Measurements from ENCODE around the gene DQX1. TPM values are rescaled to one million over a fixed set of nuclear protein-coding genes. Genes with fewer than 3 reads are reported as not detected.
"Not testable (repeated sequence)": the region's sequence is repeated elsewhere in the genome, so short reads cannot be mapped to it uniquely, and the experiment has no call there.

The DQX1 gene
- total RNA-seq, 3 donors from 2014 or later (not counting 1 experiment from before 2014, with no cell fraction given): 0.21 to 0.43 TPM; not detected in 1

- peaks cover 22 to 27% of the 10 kb centered on the region in 2 donors for H3K4me1 Mint-ChIP-seq
- TF ChIP-seq, protein P1, sequence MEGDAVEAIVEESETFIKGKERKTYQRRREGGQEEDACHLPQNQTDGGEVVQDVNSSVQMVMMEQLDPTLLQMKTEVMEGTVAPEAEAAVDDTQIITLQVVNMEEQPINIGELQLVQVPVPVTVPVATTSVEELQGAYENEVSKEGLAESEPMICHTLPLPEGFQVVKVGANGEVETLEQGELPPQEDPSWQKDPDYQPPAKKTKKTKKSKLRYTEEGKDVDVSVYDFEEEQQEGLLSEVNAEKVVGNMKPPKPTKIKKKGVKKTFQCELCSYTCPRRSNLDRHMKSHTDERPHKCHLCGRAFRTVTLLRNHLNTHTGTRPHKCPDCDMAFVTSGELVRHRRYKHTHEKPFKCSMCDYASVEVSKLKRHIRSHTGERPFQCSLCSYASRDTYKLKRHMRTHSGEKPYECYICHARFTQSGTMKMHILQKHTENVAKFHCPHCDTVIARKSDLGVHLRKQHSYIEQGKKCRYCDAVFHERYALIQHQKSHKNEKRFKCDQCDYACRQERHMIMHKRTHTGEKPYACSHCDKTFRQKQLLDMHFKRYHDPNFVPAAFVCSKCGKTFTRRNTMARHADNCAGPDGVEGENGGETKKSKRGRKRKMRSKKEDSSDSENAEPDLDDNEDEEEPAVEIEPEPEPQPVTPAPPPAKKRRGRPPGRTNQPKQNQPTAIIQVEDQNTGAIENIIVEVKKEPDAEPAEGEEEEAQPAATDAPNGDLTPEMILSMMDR (IDR thresholded peaks at IDR 0.05): no peak
- H3K36me3 Mint-ChIP-seq: no peaks in the 10 kb centered on the region
- no peaks in the 10 kb centered on the region for H3K9me3 ChIP-seq (ENCODE audit: control insufficient read depth, insufficient read depth, low read length)
- no peaks in the 10 kb centered on the region for H3K9me3 Mint-ChIP-seq
- no peaks in the 10 kb centered on the region for H3K27me3 Mint-ChIP-seq (ENCODE audit: low read depth in 2 of 2)
- no peaks in the 10 kb centered on the region for H3K27me3 ChIP-seq (ENCODE audit: control insufficient read depth, insufficient read depth, low read length)
- peak overlapping the region; percentile 97 to 98 for H3K27ac Mint-ChIP-seq
- ATAC-seq: peak in 1 of 3 donors; percentile 20
- WGBS (ENCODE audit: insufficient coverage): 74% methylated on average over 14 of the region's 16 CpGs
- H3K4me3 ChIP-seq (ENCODE audit: low read length): peak overlapping the region; percentile 50
- H3K27ac ChIP-seq (ENCODE audit: low read length): peak overlapping the region; percentile 82
- H3K36me3 ChIP-seq (ENCODE audit: control insufficient read depth, insufficient read depth, low read length): peaks cover 14% of the 10 kb centered on the region
- no peak for DNase-seq
- peaks cover 24% of the 10 kb centered on the region for H3K4me1 ChIP-seq (ENCODE audit: control insufficient read depth, insufficient read depth, low read length)
- intact Hi-C loops (cut with micrococcal nuclease): loop anchor here (1.0 kb wide), 2 partner anchors 12 to 13 kb away; partner anchors contain the start of genes TTC31 and WBP1
- H3K4me3 Mint-ChIP-seq: peak overlapping the region; percentile 95
Measured at GRCh38 chr2:74471332-74472065, 54.5 kb downstream of the DQX1 start.

GRCh38 chr2:74470742-74471141 is 55.3 kb downstream of the DQX1 start:
- 96% methylated on average over 11 of the region's 12 CpGs for WGBS (ENCODE audit: insufficient coverage)
- H3K36me3 ChIP-seq (ENCODE audit: control insufficient read depth, insufficient read depth, low read length): peaks cover 14% of the 10 kb centered on the region

More at GRCh38 chr2:74470742-74471141, 55.3 kb downstream of the DQX1 start:
- H3K27ac Mint-ChIP-seq: peak overlapping the region; percentile 64 to 86
- ATAC-seq; H3K9me3 ChIP-seq (ENCODE audit: control insufficient read depth, insufficient read depth, low read length); H3K27me3 Mint-ChIP-seq (ENCODE audit: low read depth in 2 of 2); H3K27ac ChIP-seq (ENCODE audit: low read length); intact Hi-C loops (cut with micrococcal nuclease); H3K27me3 ChIP-seq (ENCODE audit: control insufficient read depth, insufficient read depth, low read length); H3K4me3 ChIP-seq (ENCODE audit: low read length); H3K9me3 Mint-ChIP-seq; H3K36me3 Mint-ChIP-seq; DNase-seq: not testable (repeated sequence)
- H3K4me1 ChIP-seq (ENCODE audit: control insufficient read depth, insufficient read depth, low read length): peaks cover 29% of the 10 kb centered on the region
- H3K4me3 Mint-ChIP-seq: peak overlapping the region; percentile 74
- H3K4me1 Mint-ChIP-seq: peaks cover 23 to 31% of the 10 kb centered on the region in 2 donors

Other genes with a start within 250 kb of the DQX1 start
- 1 to 10 TPM; 5.3 to 8.4 (median 8.0) TPM for gene SLC4A5, start 182.8 kb downstream of the DQX1 start, total RNA-seq
- 100 to 1,000 TPM; 103 to 116 (median 116) TPM for gene DCTN1, start 145.9 kb downstream of the DQX1 start, total RNA-seq
- 1 to 10 TPM; 1.7 to 3.2 (median 1.7) TPM for gene C2orf81, start 104.6 kb downstream of the DQX1 start, total RNA-seq
- 10 to 100 TPM; 28.0 to 35.3 (median 28.0) TPM for gene WDR54, start 104.5 kb downstream of the DQX1 start, total RNA-seq
- 10 to 100 TPM; 11.0 to 26.5 (median 15.1) TPM for gene RTKN, start 84.3 kb downstream of the DQX1 start, total RNA-seq
- gene INO80B, start 71.1 kb downstream of the DQX1 start, total RNA-seq: 10 to 100 TPM; 34.0 to 48.0 (median 37.7) TPM
- gene WBP1, start 67.8 kb downstream of the DQX1 start, total RNA-seq: 10 to 100 TPM; 65.1 to 68.3 (median 65.4) TPM
- 10 to 100 TPM; 87.0 to 93.4 (median 91.5) TPM for gene MOGS, start 60.8 kb downstream of the DQX1 start, total RNA-seq
- 10 to 100 TPM; 42.4 to 49.7 (median 42.4) TPM for gene MRPL53, start 53.6 kb downstream of the DQX1 start, total RNA-seq
- 10 to 100 TPM; 14.9 to 25.2 (median 15.6) TPM for gene CCDC142, start 43.2 kb downstream of the DQX1 start, total RNA-seq
- 10 to 100 TPM; 51.3 to 59.7 (median 53.1) TPM for gene TTC31, start 43.1 kb downstream of the DQX1 start, total RNA-seq
- gene LBX2, start 26.6 kb downstream of the DQX1 start, total RNA-seq: 1 to 10 TPM; 1.7 to 1.9 (median 1.8) TPM
- gene PCGF1, start 18.5 kb downstream of the DQX1 start, total RNA-seq: 10 to 100 TPM; 22.9 to 35.9 (median 33.2) TPM
- gene TLX2, start 11.8 kb downstream of the DQX1 start, total RNA-seq: under 1 TPM in 2 of 3 donors, not detected in 1; 0.23 to 0.45 TPM
- gene AUP1, start 3.5 kb upstream of the DQX1 start, total RNA-seq: 100 to 1,000 TPM; 234 to 242 (median 237) TPM
- gene HTRA2, start 3.7 kb upstream of the DQX1 start, total RNA-seq: 10 to 100 TPM; 32.1 to 47.6 (median 45.2) TPM
- gene LOXL3, start 27.7 kb upstream of the DQX1 start, total RNA-seq: 1 to 10 TPM in 1 of 3 donors, under 1 TPM in 2; 0.43 to 2.0 (median 0.93) TPM
- 10 to 100 TPM; 17.4 to 24.9 (median 23.9) TPM for gene DOK1, start 28.5 kb upstream of the DQX1 start, total RNA-seq
- gene M1AP, start 122.1 kb upstream of the DQX1 start, total RNA-seq: not detected
- 10 to 100 TPM in 2 of 3 donors, 1 to 10 TPM in 1; 7.3 to 18.0 (median 10.8) TPM for gene SEMA4F, start 128.0 kb upstream of the DQX1 start, total RNA-seq